MG63 (cell line): ENCODE measurements around the gene MMP20. TPM values are rescaled to one million over a fixed set of nuclear protein-coding genes. Genes with fewer than 3 reads are reported as not detected.

Experiments used
- DNase-seq: peaks from one replicate; pipeline ENCODE4 v3.0.0-alpha.2; 2020
- H3K27me3 ChIP-seq: fragments of 250-450 bp; sonication (Bioruptor Pico); 2 replicates; pipeline ENCODE4 v1.5.1; 2020; ENCODE audit warnings: mild to moderate bottlenecking, moderate library complexity
- H3K36me3 ChIP-seq: fragments of 250-450 bp; sonication (Bioruptor Pico); 2 replicates; pipeline ENCODE4 v1.5.1; 2020; ENCODE audit warnings: mild to moderate bottlenecking, moderate library complexity
- H3K4me3 ChIP-seq: fragments of 250-450 bp; sonication (Bioruptor Pico); 2 replicates; pipeline ENCODE4 v1.5.1; 2020; ENCODE audit warnings: mild to moderate bottlenecking, moderate library complexity
- H3K9me3 ChIP-seq: fragments of 250-450 bp; sonication (Bioruptor Pico); 2 replicates; pipeline ENCODE4 v1.5.1; 2020; ENCODE audit warnings: mild to moderate bottlenecking, moderate library complexity
- total RNA-seq: library from RNA; depleted of rRNA; stranded (reverse); fragments of >200 nt; shearing (Covaris generic); gene quantifications from 2 replicates; pipeline ENCODE4 v1.2.3, GENCODE V29; 2014; ENCODE audit warnings: low replicate concordance

The MMP20 gene
- total RNA-seq, 1 experiment from 2014 or later, result not detected

DNA sequence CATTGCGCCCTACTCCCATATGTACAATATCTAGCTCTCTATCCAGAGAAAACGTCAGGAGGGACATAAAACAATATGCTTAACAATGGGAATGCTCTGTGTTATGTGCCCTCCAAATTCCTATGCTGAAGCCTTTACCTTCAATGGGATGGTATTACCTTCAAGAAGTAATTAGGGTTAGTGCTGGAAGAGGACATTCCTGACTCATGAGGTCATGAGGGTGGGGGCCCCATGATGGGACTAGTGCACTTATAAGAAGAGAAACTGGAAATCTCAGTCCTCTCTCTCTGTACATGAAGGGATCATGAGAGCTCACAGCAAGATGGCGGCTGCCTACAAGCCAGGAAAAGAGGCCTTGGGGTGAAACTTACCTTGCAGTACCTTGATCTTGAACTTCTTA lies 20.3 kb downstream of the MMP20 start:
- no peaks in the 10 kb centered on the region for H3K36me3 ChIP-seq
- no peaks in the 10 kb centered on the region for H3K9me3 ChIP-seq
- H3K4me3 ChIP-seq, result no peak overlapping the region
- DNase-seq, result no peak
- no peaks in the 10 kb centered on the region for H3K27me3 ChIP-seq

DNA sequence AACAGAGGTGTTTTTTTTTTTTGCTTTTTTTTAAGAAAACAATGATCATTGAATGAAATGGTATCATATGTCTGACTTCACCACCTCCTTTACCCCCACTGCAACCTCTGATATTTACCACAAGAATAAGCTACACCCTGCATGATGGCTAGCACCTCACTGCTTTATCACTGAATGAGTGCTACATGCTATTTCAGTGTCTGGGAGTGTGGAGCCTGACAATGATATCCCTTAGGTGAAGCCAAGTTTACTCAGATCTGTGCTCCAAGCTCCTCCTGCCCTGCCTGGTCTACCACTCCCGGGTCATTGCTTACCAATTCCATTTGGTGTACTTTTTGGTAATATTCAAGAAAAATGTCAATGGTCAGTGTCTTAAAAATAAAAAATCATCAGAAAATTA lies 21.1 kb downstream of the MMP20 start:
- H3K36me3 ChIP-seq, result no peaks in the 10 kb centered on the region
- H3K27me3 ChIP-seq, result no peaks in the 10 kb centered on the region
- H3K4me3 ChIP-seq, result no peak overlapping the region
- H3K9me3 ChIP-seq, result no peaks in the 10 kb centered on the region
- no peak for DNase-seq

DNA sequence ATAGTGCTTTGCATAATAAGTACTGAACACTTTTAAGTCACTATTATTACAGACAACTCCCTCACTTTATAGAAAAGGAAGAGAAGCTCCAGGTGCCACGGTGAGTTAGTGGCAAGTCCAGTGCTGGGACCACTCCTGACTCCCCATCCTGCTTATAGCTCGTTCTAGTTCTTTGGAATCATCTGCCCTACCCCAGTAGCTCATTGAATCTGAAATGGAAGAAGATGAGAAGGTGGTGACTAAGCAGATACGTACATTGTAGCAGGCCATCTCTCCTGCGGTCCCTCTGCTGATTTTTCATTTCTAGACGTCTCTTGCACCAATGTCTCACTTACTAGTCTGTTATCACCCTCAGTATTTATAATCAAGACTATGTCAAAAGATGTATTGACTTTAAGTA lies 21.6 kb downstream of the MMP20 start:
- no peak overlapping the region for H3K4me3 ChIP-seq
- H3K27me3 ChIP-seq, result no peaks in the 10 kb centered on the region
- no peak for DNase-seq
- H3K9me3 ChIP-seq, result no peaks in the 10 kb centered on the region
- H3K36me3 ChIP-seq, result no peaks in the 10 kb centered on the region

DNA sequence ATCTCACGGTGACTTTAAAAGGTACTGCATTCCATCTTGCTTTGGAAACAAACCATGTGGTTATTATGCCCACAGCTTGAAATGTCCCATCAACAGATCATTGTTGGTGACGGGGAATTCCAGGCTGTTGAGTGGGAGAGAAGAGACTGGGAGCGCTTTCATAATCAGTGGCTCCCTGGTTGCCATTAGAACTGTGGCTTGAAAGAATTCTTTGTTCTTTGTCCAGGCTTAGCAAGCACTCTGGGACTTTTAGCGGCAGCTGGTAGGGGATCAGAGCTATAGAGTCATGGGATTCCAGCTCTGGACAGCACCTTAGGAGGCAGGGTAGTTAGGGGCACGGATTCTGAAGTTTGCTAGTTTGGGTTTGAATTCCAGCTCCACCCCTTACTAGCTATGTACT lies 22.0 kb downstream of the MMP20 start:
- Histone ChIP-seq H3K36me3 (no peaks in the 10 kb centered on the region), H3K9me3 (no peaks in the 10 kb centered on the region), H3K27me3 (no peaks in the 10 kb centered on the region), H3K4me3 (no peak overlapping the region)
- no peak for DNase-seq

DNA sequence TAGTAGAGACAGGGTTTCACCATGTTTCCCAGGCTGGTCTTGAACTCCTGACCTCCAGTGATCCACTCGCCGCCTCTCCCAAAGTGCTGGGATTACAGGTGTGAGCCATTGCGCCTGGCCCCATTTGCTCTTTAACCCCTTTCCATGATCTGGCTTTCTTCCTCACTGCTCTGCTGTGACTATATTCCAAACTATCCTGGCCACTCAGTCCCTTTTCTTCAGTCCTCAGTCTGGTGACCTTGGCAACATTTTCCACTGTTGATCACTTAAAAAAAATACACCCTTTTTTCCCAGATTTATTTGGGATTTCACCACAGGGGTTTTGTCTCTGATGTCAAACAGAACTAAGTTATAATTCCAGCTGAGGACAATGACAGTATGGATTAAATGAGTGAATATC lies 24.5 kb downstream of the MMP20 start:
- no peak for DNase-seq
- H3K36me3 ChIP-seq, result no peaks in the 10 kb centered on the region
- H3K9me3 ChIP-seq, result no peaks in the 10 kb centered on the region
- H3K4me3 ChIP-seq, result no peak overlapping the region
- no peaks in the 10 kb centered on the region for H3K27me3 ChIP-seq

DNA sequence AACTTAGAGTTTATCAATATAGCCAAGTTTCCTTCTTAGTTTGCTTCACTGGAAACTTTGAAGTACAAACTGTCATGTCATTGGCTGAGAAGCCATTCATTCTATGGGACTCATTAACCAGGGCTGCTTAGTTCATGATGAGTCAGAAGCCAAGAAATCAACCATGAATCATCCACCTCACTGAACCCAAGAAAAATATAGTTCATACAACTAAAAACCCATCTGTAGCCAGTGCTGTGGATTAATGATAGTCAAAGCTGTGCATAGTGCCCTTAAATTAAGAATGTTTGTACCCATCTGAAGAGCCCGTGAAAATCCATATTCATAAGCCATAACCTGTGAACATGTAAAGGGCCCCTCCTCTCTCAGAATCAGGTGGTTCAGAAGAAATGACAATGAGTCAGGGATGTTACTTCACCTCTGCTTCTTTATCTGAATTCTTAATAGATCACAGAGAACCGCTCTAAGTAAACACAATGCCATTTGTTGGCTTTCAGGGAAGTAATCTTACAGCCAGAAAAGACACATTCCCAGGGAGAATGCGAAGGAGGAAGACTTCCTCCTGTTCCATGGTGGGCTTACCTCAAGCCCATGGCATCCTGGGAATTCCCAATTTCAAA lies 25.4 kb downstream of the MMP20 start:
- H3K27me3 ChIP-seq, result no peaks in the 10 kb centered on the region
- H3K36me3 ChIP-seq, result no peaks in the 10 kb centered on the region
- peak; percentile 26 for DNase-seq
- no peaks in the 10 kb centered on the region for H3K9me3 ChIP-seq
- no peak overlapping the region for H3K4me3 ChIP-seq

DNA sequence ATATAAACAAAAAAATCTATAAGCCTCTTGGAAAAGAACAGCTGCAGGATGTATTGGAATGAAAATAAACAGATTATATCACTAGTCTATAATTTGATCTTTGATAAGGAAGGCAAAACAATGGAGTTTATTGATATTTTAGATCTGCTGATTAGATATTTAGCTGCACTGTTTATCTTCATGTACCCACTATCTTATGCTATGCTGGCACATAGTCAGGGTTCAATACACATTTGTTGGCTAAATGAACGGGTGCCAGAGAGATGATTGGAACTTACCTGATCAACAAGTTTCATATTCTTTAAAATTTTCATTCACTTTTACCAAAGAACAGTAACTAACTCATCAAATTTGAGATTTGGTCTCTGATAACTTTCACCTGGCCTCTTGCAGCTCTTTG lies 26.9 kb downstream of the MMP20 start:
- no peak for DNase-seq
- H3K4me3 ChIP-seq, result no peak overlapping the region
- no peaks in the 10 kb centered on the region for H3K36me3 ChIP-seq
- H3K27me3 ChIP-seq, result no peaks in the 10 kb centered on the region
- no peaks in the 10 kb centered on the region for H3K9me3 ChIP-seq

DNA sequence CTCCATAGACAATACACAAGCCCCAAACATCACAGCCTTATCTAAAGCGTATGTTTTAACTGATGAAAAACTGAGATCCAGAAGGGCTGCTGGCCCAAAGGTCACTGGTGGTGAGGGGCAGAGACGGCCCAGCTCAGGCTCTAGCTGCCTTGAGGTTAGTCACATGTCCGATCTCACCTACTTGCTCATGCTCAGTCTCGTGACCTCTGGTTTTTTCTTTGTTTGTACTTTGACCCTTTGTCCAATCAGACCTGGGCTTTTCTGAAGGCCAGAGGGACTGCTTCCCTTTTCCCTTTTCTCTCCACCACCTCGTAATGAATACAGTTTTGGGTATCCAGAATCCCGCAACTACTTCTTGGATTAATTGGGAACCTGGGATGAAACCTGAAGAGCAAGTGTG lies 28.6 kb downstream of the MMP20 start:
- H3K4me3 ChIP-seq, result no peak overlapping the region
- H3K36me3 ChIP-seq, result no peaks in the 10 kb centered on the region
- no peaks in the 10 kb centered on the region for H3K27me3 ChIP-seq
- no peak for DNase-seq
- no peaks in the 10 kb centered on the region for H3K9me3 ChIP-seq

DNA sequence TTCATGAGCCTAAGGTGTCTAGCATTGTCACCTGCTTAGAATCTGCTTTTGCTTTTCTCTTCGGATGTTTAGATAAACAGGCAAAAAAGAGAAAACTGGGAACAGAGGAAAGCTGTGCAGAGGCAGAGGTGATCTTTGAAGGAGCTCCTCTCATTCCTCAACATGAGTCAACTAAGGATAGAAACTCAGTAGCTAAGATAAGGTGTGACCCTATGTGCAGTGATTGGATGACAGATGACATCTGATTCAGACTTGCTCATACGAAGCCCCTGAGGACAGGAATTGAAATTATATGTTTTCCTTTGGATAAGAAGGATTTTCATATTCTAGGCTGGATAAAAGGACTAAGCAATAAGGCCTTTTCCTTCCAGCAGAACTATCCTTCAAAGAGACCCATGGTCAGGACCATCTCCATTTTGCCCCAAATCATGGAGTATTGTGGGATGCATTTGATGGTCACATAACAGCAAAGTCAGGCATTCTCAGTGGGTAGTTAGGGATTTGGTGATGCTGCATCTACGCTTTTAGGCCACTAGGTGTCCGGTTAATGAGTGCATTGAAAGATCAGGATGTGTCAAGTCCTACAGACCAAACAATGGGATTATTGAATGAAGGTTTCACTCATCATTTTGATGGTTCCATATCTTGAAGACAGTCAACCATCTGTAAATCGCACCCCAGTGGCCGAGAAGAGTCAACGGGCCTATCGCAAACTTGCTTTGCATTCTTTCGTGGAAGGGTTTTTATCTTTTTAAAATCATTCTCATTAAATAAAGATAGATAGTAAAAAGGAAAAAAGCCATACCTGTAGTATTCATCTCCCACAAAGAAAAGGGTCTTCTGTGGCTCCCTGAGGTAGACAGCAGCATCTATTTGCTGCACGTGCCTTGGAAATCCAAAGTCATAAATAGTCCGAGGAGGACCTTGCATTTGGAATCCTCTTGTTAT lies 32.2 kb downstream of the MMP20 start:
- Histone ChIP-seq H3K27me3 (no peaks in the 10 kb centered on the region), H3K4me3 (no peak overlapping the region), H3K36me3 (no peaks in the 10 kb centered on the region), H3K9me3 (no peaks in the 10 kb centered on the region)
- no peak for DNase-seq

DNA sequence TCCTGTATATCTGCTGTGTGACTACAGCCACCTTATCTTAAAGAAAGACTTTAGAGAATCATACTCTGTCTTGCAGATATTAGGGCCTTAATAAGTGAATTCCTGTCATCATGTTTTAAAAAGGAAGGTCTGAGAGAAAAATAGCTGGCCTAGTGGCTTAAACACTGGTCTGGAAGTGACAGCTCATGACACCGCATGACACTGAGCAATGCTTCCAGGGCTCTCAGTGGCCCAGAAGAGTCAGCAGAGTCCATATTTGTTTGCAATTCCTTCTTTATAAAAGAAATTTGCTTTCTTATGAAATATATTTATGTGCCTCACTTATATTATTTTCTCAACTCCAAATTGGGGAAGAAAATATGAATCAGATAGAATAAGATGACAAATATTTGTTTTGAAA lies 33.0 kb downstream of the MMP20 start:
- Histone ChIP-seq H3K9me3 (no peaks in the 10 kb centered on the region), H3K4me3 (no peak overlapping the region), H3K27me3 (no peaks in the 10 kb centered on the region), H3K36me3 (no peaks in the 10 kb centered on the region)
- DNase-seq, result no peak

DNA sequence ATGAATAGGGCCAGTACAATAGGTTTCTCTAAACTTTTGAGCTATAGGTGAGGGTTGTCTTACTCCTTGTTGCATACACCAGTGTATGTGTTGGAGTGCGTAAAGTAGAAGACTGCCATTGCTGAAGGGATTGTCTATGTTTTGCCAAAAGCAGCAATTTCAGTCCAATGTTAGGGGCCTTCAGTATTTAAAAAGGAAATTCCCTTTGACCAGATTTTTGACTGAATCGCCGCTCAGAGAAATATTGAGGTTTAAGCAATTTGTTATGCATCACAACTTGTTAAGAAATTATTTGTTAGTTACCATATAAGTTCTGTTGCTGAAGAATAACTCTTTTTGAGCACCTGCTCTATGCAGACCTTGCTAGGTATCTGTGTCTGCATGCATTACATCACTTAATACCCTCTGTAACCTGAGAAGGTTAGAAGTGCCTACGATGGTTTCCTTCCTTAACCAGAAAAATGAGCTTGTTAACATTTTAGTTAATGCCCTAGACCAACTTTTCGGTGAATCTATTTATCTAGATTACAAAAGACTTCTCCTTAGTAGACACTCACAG lies 33.9 kb downstream of the MMP20 start:
- H3K9me3 ChIP-seq, result no peaks in the 10 kb centered on the region
- no peaks in the 10 kb centered on the region for H3K27me3 ChIP-seq
- no peak for DNase-seq
- H3K4me3 ChIP-seq, result no peak overlapping the region
- no peaks in the 10 kb centered on the region for H3K36me3 ChIP-seq

DNA sequence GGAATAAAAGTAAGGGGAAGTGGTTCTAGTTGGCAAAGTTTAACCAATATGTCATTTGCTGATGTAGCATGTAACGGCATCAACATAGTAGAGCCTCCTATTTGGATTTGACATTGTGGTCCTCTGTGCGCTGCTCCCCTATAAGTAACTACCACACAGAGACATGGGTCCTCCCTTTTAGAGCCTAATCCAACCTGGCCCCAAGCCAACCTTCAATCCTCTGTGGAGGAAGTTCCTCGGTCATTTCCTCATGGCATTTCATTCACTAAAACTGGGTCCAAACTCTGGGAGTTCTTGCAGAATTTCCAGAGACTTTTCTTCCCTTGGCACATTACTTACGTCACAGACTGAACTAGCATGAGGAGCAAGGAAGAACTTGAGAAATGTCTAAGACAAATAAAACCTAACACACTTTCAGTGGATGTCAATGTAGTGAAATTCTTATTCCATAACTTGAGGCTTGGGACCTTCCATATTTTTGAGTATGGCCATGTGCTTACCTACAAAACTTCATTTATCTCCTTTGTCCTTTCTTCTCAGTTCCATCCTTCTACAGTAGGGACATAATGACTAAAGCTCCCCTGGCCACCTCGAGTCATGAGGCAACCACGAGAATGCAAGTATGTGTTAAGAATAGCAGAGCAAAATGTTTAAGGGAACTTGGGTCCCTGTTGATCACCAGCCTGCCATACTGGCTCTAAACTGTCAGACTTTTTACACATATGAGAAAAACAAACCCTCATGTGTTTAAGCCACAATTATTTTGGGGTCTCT lies 34.7 kb downstream of the MMP20 start:
- Histone ChIP-seq H3K4me3 (no peak overlapping the region), H3K27me3 (no peaks in the 10 kb centered on the region), H3K9me3 (no peaks in the 10 kb centered on the region), H3K36me3 (no peaks in the 10 kb centered on the region)
- no peak for DNase-seq

DNA sequence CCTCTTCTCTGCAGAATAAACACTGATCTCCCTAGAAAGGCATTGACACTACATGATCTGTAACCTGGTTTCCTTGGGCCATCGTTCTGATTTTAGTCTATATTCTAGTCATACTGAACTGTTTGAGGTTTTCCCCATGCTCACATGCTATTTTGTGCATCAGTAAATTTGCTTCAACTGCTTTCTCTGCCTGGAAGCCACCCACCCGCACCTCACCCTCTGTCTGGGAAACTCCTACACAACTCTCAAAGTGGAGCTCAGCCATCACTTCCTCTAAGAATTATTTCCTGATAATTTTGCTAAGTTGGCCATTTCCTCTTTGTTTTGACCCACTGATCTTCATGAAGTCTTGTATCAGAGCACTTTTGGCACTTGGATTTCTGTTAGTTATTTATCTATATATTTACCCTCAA lies 36.1 kb downstream of the MMP20 start:
- Histone ChIP-seq H3K4me3 (no peak overlapping the region), H3K27me3 (no peaks in the 10 kb centered on the region), H3K9me3 (no peaks in the 10 kb centered on the region), H3K36me3 (no peaks in the 10 kb centered on the region)
- DNase-seq, result no peak

DNA sequence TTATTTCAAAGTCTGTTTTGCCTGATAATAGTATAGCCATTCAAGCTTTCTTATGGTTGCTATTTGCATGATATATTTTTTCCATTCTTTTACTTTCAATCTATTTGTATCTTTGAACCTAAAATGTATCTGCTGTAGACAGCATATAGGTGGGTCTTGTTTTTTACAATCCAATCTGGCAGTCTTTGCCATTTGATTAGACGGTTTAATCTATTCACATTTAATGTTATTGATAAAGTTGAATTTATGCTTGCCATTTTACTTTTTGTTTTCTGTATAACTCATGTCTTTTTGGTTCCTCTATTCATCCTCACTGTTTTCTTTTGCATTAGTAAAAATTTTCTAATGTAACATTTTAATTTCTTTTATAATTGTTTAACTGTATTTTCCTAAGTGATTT lies 37.4 kb downstream of the MMP20 start:
- Histone ChIP-seq H3K36me3 (no peaks in the 10 kb centered on the region), H3K9me3 (no peaks in the 10 kb centered on the region), H3K27me3 (no peaks in the 10 kb centered on the region), H3K4me3 (no peak overlapping the region)
- DNase-seq, result no peak

DNA sequence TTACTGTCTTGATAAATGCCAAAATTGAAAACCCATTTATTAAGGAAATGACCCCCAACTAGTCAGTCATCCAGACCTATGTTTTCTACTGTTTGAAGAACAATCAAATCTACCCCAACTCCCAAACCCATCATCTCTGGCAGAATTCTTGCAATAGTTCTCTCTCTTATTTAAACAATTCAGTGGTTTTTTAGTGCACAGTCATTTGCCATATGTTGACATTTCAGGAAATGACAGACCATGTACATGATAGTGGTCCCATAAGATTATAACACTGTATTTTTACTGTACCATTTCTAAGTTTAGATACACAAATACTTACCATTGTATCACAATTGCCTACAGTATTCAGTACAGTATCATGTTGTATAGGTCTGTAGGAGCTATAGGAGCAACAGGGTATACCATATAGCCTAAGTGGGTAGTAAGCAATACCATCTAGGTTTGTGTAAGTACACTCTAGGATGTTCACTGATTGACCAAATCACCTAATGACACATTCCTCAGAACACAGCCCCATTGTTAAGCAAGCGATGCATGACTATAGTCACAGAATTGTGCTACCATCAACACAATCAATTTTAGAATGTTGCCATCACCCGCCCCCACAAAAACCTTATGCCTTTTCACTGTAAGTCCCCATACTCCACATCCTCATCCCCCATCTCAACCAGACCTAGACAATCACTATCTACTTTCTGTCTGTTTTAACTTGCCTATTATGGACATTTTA lies 41.8 kb downstream of the MMP20 start:
- no peaks in the 10 kb centered on the region for H3K27me3 ChIP-seq
- no peaks in the 10 kb centered on the region for H3K9me3 ChIP-seq
- no peaks in the 10 kb centered on the region for H3K36me3 ChIP-seq
- DNase-seq, result no peak
- H3K4me3 ChIP-seq, result no peak overlapping the region

DNA sequence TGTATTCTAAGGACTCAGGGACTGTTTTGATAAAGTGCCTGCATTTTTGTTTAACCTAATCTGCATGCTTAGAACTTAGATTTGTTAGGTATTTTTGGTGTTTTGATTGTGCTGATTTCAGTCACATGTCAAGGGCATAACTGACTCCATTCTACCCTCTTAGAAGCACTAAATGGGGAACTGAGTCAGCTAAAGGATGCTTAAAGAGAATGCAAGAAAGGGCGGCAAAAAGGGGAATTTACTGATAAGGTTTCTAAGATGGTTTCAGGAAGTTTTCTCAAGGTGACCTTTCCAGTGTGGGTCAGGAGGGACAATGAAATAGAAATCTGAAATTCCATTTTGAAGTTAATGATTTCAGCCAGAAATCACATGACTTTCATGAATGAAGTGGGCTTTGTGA lies 43.0 kb downstream of the MMP20 start:
- DNase-seq, result no peak
- H3K27me3 ChIP-seq, result no peaks in the 10 kb centered on the region
- no peaks in the 10 kb centered on the region for H3K36me3 ChIP-seq
- no peak overlapping the region for H3K4me3 ChIP-seq
- H3K9me3 ChIP-seq, result no peaks in the 10 kb centered on the region
